Naive B cell (primary cell): Measurements from ENCODE around the gene CCNJL. TPM values are rescaled to one million over a fixed set of nuclear protein-coding genes. Genes with fewer than 3 reads are reported as not detected.

Experiments
- ATAC-seq, 2 donors: fragments of 150-1000 bp; cut with Tn5 transposase; 2 replicates each; pipeline ENCODE4 v1.10.0; 2021; ENCODE audit warnings: low read depth in 2 of 2, mild to moderate bottlenecking in 2 of 2, moderate library complexity in 2 of 2
- DNase-seq: peaks from one replicate; pipeline ENCODE4 v3.0.0; 2022
- H3K27ac Mint-ChIP-seq, 6 donors: one replicate each; pipeline ENCODE4 v1.8.0; 2020 to 2022; ENCODE audit warnings: mild to moderate bottlenecking in 6 of 6, mixed read lengths in 6 of 6, moderate library complexity in 5 of 6, inconsistent platforms in 2 of 6
- H3K27me3 Mint-ChIP-seq, 3 donors: one replicate each; pipeline ENCODE4 v1.8.0; 2021 to 2022; ENCODE audit warnings: mixed read lengths in 3 of 3, mild to moderate bottlenecking in 1 of 3
- H3K36me3 Mint-ChIP-seq, 2 donors: one replicate each; pipeline ENCODE4 v1.8.0; 2020 to 2022; ENCODE audit warnings: mixed read lengths in 2 of 2, inconsistent platforms in 1 of 2, mild to moderate bottlenecking in 1 of 2
- H3K4me1 Mint-ChIP-seq, 3 donors: one replicate each; pipeline ENCODE4 v1.8.0; 2020 to 2022; ENCODE audit warnings: mixed read lengths in 3 of 3, inconsistent platforms in 1 of 3, mild to moderate bottlenecking in 1 of 3, moderate library complexity in 1 of 3
- H3K4me3 Mint-ChIP-seq, 8 donors: one replicate each; pipeline ENCODE4 v1.8.0; 2020 to 2022; ENCODE audit warnings: mild to moderate bottlenecking in 8 of 8, mixed read lengths in 8 of 8, moderate library complexity in 8 of 8, inconsistent platforms in 2 of 8
- H3K9me3 Mint-ChIP-seq, 7 donors: one replicate each; pipeline ENCODE4 v1.8.0; 2020 to 2022; ENCODE audit warnings: mixed read lengths in 7 of 7, mild to moderate bottlenecking in 5 of 7, inconsistent platforms in 2 of 7, moderate library complexity in 1 of 7
- polyA plus RNA-seq, 6 donors: library from polyadenylated mRNA; unstranded; fragments of 300-500 nt; fragmentation: Illumina TruSeq; gene quantifications; one replicate each; pipeline ENCODE4 v1.2.3, GENCODE V29; 2021; ENCODE audit warnings: low read depth in 6 of 6

Gene CCNJL
- polyA plus RNA-seq, 6 donors from 2014 or later, result 0.12 TPM; not detected in 5

- H3K27me3 Mint-ChIP-seq, result peaks cover 6 to 10% (median 8%) of the 10 kb centered on the region in 3 donors
- H3K4me1 Mint-ChIP-seq, result no peaks in the 10 kb centered on the region
- peaks cover 0 to 4% (median 0%) of the 10 kb centered on the region in 7 donors for H3K9me3 Mint-ChIP-seq
- no peak for DNase-seq
- no peak overlapping the region for H3K4me3 Mint-ChIP-seq
- no peaks in the 10 kb centered on the region for H3K36me3 Mint-ChIP-seq
- H3K27ac Mint-ChIP-seq, result no peak overlapping the region
- no peak for ATAC-seq
Observed at GRCh38 chr5:160324886-160325285, 12.5 kb upstream of the CCNJL start.

- no peak for ATAC-seq
- no peaks in the 10 kb centered on the region for H3K36me3 Mint-ChIP-seq
- H3K27me3 Mint-ChIP-seq, result peaks cover 29 to 43% (median 33%) of the 10 kb centered on the region in 3 donors
- no peak overlapping the region for H3K4me3 Mint-ChIP-seq
- DNase-seq, result no peak
- no peaks in the 10 kb centered on the region for H3K4me1 Mint-ChIP-seq
- no peak overlapping the region for H3K27ac Mint-ChIP-seq
- H3K9me3 Mint-ChIP-seq, result peaks cover 0 to under 1% (median 0%) of the 10 kb centered on the region in 7 donors
Observed at GRCh38 chr5:160318409-160318808, 6.0 kb upstream of the CCNJL start.

GRCh38 chr5:160317434-160317833 is 5.1 kb upstream of the CCNJL start:
- peaks cover 5 to 7% (median 6%) of the 10 kb centered on the region in 3 donors for H3K4me1 Mint-ChIP-seq

GRCh38 chr5:160315968-160316367 is 3.6 kb upstream of the CCNJL start:
- Mint-ChIP-seq H3K4me3 (no peak overlapping the region), H3K27ac (no peak overlapping the region), H3K4me1 (peaks cover 11 to 16% (median 14%) of the 10 kb centered on the region in 3 donors), H3K9me3 (no peaks in the 10 kb centered on the region), H3K27me3 (peaks cover 38 to 58% (median 51%) of the 10 kb centered on the region in 3 donors), H3K36me3 (peaks cover 0 to 8% of the 10 kb centered on the region in 2 donors)
- DNase-seq (no peak), ATAC-seq (no peak)

More at GRCh38 chr5:160317434-160317833, 5.1 kb upstream of the CCNJL start:
- peaks cover 0 to 8% of the 10 kb centered on the region in 2 donors for H3K36me3 Mint-ChIP-seq
- no peak overlapping the region for H3K4me3 Mint-ChIP-seq
- H3K9me3 Mint-ChIP-seq, result no peaks in the 10 kb centered on the region
- peaks cover 37 to 53% (median 42%) of the 10 kb centered on the region in 3 donors for H3K27me3 Mint-ChIP-seq
- no peak overlapping the region for H3K27ac Mint-ChIP-seq
- DNase-seq (no peak), ATAC-seq (no peak)

GRCh38 chr5:160312960-160313727 is 780 bp upstream of the CCNJL start:
- peaks cover 55 to 80% (median 67%) of the 10 kb centered on the region in 3 donors for H3K27me3 Mint-ChIP-seq

GRCh38 chr5:160311491-160312133 is 752 bp downstream of the CCNJL start:
- Mint-ChIP-seq H3K36me3 (peaks cover 0 to 8% of the 10 kb centered on the region in 2 donors), H3K4me1 (peaks cover 11 to 17% (median 15%) of the 10 kb centered on the region in 3 donors), H3K27me3 (peaks cover 56 to 84% (median 72%) of the 10 kb centered on the region in 3 donors), H3K4me3 (peak overlapping the region in 7 of 8 donors; percentile 42 to 85 (median 80)), H3K27ac (no peak overlapping the region), H3K9me3 (no peaks in the 10 kb centered on the region)
- ATAC-seq (no peak), DNase-seq (no peak)

More at GRCh38 chr5:160312960-160313727, 780 bp upstream of the CCNJL start:
- peaks cover 0 to 8% of the 10 kb centered on the region in 2 donors for H3K36me3 Mint-ChIP-seq
- peak overlapping the region; percentile 73 to 93 (median 86) for H3K4me3 Mint-ChIP-seq
- DNase-seq (no peak), ATAC-seq (no peak)
- H3K27ac Mint-ChIP-seq, result no peak overlapping the region
- H3K4me1 Mint-ChIP-seq, result peaks cover 11 to 17% (median 15%) of the 10 kb centered on the region in 3 donors
- H3K9me3 Mint-ChIP-seq, result no peaks in the 10 kb centered on the region

- Mint-ChIP-seq H3K27me3 (peaks cover 50 to 78% (median 75%) of the 10 kb centered on the region in 3 donors), H3K27ac (no peak overlapping the region), H3K9me3 (no peaks in the 10 kb centered on the region), H3K4me3 (no peak overlapping the region), H3K4me1 (peaks cover 11 to 17% (median 15%) of the 10 kb centered on the region in 3 donors), H3K36me3 (peaks cover 0 to 8% of the 10 kb centered on the region in 2 donors)
- DNase-seq (no peak), ATAC-seq (no peak)
Observed at GRCh38 chr5:160310552-160311295, 1.6 kb downstream of the CCNJL start.

GRCh38 chr5:160310140-160310539 is 2.2 kb downstream of the CCNJL start:
- Mint-ChIP-seq H3K9me3 (no peaks in the 10 kb centered on the region), H3K36me3 (peaks cover 0 to 8% of the 10 kb centered on the region in 2 donors), H3K4me3 (no peak overlapping the region), H3K4me1 (peaks cover 11 to 17% (median 15%) of the 10 kb centered on the region in 3 donors), H3K27me3 (peaks cover 50 to 79% (median 78%) of the 10 kb centered on the region in 3 donors), H3K27ac (no peak overlapping the region)
- DNase-seq (no peak), ATAC-seq (no peak)

- Mint-ChIP-seq H3K4me1 (peaks cover 5 to 9% (median 8%) of the 10 kb centered on the region in 3 donors), H3K27ac (no peak overlapping the region), H3K4me3 (no peak overlapping the region), H3K27me3 (peaks cover 35 to 61% (median 57%) of the 10 kb centered on the region in 3 donors), H3K36me3 (no peaks in the 10 kb centered on the region), H3K9me3 (no peaks in the 10 kb centered on the region)
- ATAC-seq (no peak), DNase-seq (no peak)
Observed at GRCh38 chr5:160306696-160307095, 5.7 kb downstream of the CCNJL start.

GRCh38 chr5:160305319-160305718 is 7.0 kb downstream of the CCNJL start:
- Mint-ChIP-seq H3K9me3 (no peaks in the 10 kb centered on the region), H3K27ac (no peak overlapping the region), H3K27me3 (peaks cover 23 to 47% (median 43%) of the 10 kb centered on the region in 3 donors), H3K36me3 (no peaks in the 10 kb centered on the region), H3K4me3 (no peak overlapping the region), H3K4me1 (no peaks in the 10 kb centered on the region)
- ATAC-seq (no peak), DNase-seq (no peak)

- Mint-ChIP-seq H3K4me3 (no peak overlapping the region), H3K4me1 (no peaks in the 10 kb centered on the region), H3K36me3 (no peaks in the 10 kb centered on the region), H3K27me3 (peaks cover 9 to 30% (median 28%) of the 10 kb centered on the region in 3 donors), H3K27ac (no peak overlapping the region), H3K9me3 (no peaks in the 10 kb centered on the region)
- no peak for ATAC-seq
- no peak for DNase-seq
Observed at GRCh38 chr5:160303690-160304089, 8.7 kb downstream of the CCNJL start.

- peaks cover 0 to 2% (median 0%) of the 10 kb centered on the region in 7 donors for H3K9me3 Mint-ChIP-seq
- ATAC-seq (no peak), DNase-seq (no peak)
- peak overlapping the region in 1 of 6 donors; percentile 50 for H3K27ac Mint-ChIP-seq
- H3K36me3 Mint-ChIP-seq, result no peaks in the 10 kb centered on the region
- no peak overlapping the region for H3K4me3 Mint-ChIP-seq
- peaks cover 4 to 9% (median 8%) of the 10 kb centered on the region in 3 donors for H3K27me3 Mint-ChIP-seq
- H3K4me1 Mint-ChIP-seq, result no peaks in the 10 kb centered on the region
Observed at GRCh38 chr5:160298189-160298588, 14.2 kb downstream of the CCNJL start.

GRCh38 chr5:160297776-160298175 is 14.6 kb downstream of the CCNJL start:
- H3K9me3 Mint-ChIP-seq, result peaks cover 0 to 2% (median 0%) of the 10 kb centered on the region in 7 donors
- DNase-seq, result no peak
- peaks cover 4 to 9% (median 8%) of the 10 kb centered on the region in 3 donors for H3K27me3 Mint-ChIP-seq
- H3K4me3 Mint-ChIP-seq, result no peak overlapping the region
- ATAC-seq, result no peak
- no peaks in the 10 kb centered on the region for H3K4me1 Mint-ChIP-seq
- H3K27ac Mint-ChIP-seq, result no peak overlapping the region
- no peaks in the 10 kb centered on the region for H3K36me3 Mint-ChIP-seq
